Esophagus squamous epithelium (tissue), 4 donors: Measurements from ENCODE around the gene ROPN1L.

Experiments
- POLR2A ChIP-seq, 4 donors: fragments of 450-650 bp; IDR thresholded peaks; one replicate each; pipeline ENCODE4 v1.6.1; 2017; ENCODE audit warnings: antibody characterized with exemption in 4 of 4, mild to moderate bottlenecking in 4 of 4, moderate library complexity in 3 of 4
- TF ChIP-seq, protein P1 (sequence below), 6 experiments: fragments of 450-650 bp in 4 of 6; fragments of 200-600 bp in 2 of 6; sonication (generic) in 2 of 6; IDR thresholded peaks; one replicate each; pipeline ENCODE4 v1.5.1; 2016 to 2019; ENCODE audit warnings: antibody characterized with exemption in 6 of 6, mild to moderate bottlenecking in 4 of 6, moderate library complexity in 4 of 6

DNA sequence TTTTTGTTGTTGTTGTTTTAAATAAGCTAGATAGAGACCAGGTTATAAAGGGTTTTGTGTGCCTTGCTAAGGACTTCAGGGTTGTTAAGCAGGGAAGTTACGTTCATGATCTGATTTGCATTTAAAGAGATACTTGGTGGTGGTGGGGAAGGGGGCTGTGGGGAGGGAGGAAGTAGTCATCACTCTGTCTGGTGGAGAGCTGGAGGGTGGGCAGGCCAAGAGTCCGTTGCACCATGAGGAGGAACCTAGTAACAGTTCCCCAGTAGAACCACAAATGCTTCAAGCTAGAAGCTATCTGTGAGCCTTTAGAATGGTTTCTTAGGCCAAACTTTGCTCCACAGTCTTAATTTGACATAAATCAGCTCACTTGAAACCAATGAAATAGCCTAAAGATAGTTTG is 18.7 kb upstream of the ROPN1L start:
- TF ChIP-seq, protein P1, sequence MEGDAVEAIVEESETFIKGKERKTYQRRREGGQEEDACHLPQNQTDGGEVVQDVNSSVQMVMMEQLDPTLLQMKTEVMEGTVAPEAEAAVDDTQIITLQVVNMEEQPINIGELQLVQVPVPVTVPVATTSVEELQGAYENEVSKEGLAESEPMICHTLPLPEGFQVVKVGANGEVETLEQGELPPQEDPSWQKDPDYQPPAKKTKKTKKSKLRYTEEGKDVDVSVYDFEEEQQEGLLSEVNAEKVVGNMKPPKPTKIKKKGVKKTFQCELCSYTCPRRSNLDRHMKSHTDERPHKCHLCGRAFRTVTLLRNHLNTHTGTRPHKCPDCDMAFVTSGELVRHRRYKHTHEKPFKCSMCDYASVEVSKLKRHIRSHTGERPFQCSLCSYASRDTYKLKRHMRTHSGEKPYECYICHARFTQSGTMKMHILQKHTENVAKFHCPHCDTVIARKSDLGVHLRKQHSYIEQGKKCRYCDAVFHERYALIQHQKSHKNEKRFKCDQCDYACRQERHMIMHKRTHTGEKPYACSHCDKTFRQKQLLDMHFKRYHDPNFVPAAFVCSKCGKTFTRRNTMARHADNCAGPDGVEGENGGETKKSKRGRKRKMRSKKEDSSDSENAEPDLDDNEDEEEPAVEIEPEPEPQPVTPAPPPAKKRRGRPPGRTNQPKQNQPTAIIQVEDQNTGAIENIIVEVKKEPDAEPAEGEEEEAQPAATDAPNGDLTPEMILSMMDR (IDR thresholded peaks at IDR 0.05), result no peak
- TF ChIP-seq POLR2A (IDR thresholded peaks at IDR 0.05), result no peak
